GM19463 (cell line): Measurements from ENCODE around the gene HYAL2.

Experiments used
- ATAC-seq: cut with Tn5 transposase; IDR thresholded peaks from one replicate; pipeline ENCODE4 v1.9.1; 2021; ENCODE audit warnings: mild to moderate bottlenecking, moderate library complexity; ENCODE audit not compliant: unreplicated experiment

HYAL2 gene

GRCh38 chr3:50350527-50351322, 28.2 kb upstream of the HYAL2 start, which contains the start of the genes CYB561D2 and NPRL2:
Gene CYB561D2 (plus strand): TSS chr3:50350862. CDS start chr3:50351434, 572 bp downstream.
Gene NPRL2 (minus strand): TSS chr3:50350775. CDS start chr3:50350652, 123 bp downstream.
- peak; percentile 85 for ATAC-seq

GRCh38 chr3:50350213-50350526, 27.6 kb upstream of the HYAL2 start:
- ATAC-seq = no peak

- ATAC-seq = no peak
Measured at GRCh38 chr3:50347187-50347813, 24.8 kb upstream of the HYAL2 start.

- ATAC-seq = no peak
Measured at GRCh38 chr3:50345586-50346234, 23.2 kb upstream of the HYAL2 start, which contains the start of gene ZMYND10. Gene ZMYND10 (minus strand): TSS chr3:50345732. CDS start chr3:50345579, 153 bp downstream.

GRCh38 chr3:50345008-50345407, 22.5 kb upstream of the HYAL2 start:
- no peak for ATAC-seq

- ATAC-seq = no peak
Measured at GRCh38 chr3:50342813-50343633, 20.5 kb upstream of the HYAL2 start.

GRCh38 chr3:50341996-50342650, 19.6 kb upstream of the HYAL2 start:
- no peak for ATAC-seq

GRCh38 chr3:50341537-50341936, 19.0 kb upstream of the HYAL2 start:
- ATAC-seq = no peak

- ATAC-seq = peak; percentile 20
Measured at GRCh38 chr3:50340448-50341329, 18.1 kb upstream of the HYAL2 start, which contains the start of gene RASSF1. Gene RASSF1 (minus strand): TSS chr3:50340836. CDS start chr3:50340805, 31 bp downstream.

- ATAC-seq = no peak
Measured at GRCh38 chr3:50340147-50340447, 17.6 kb upstream of the HYAL2 start.

GRCh38 chr3:50339485-50340146, 17.1 kb upstream of the HYAL2 start:
- ATAC-seq = no peak

- ATAC-seq = no peak
Measured at GRCh38 chr3:50338965-50339364, 16.4 kb upstream of the HYAL2 start.

GRCh38 chr3:50337175-50337861, 14.8 kb upstream of the HYAL2 start:
- ATAC-seq = peak; percentile 72

- peak; percentile 21 for ATAC-seq
Measured at GRCh38 chr3:50336452-50337174, 14.1 kb upstream of the HYAL2 start.

GRCh38 chr3:50334339-50335075, 12.0 kb upstream of the HYAL2 start:
- no peak for ATAC-seq

- ATAC-seq = no peak
Measured at GRCh38 chr3:50333744-50334328, 11.3 kb upstream of the HYAL2 start.
